ENCODE data around the gene MRPL53.
"Not testable (repeated sequence)": the region's sequence is repeated elsewhere in the genome, so short reads cannot be mapped to it uniquely, and the experiment has no call there.

The MRPL53 gene

DNA sequence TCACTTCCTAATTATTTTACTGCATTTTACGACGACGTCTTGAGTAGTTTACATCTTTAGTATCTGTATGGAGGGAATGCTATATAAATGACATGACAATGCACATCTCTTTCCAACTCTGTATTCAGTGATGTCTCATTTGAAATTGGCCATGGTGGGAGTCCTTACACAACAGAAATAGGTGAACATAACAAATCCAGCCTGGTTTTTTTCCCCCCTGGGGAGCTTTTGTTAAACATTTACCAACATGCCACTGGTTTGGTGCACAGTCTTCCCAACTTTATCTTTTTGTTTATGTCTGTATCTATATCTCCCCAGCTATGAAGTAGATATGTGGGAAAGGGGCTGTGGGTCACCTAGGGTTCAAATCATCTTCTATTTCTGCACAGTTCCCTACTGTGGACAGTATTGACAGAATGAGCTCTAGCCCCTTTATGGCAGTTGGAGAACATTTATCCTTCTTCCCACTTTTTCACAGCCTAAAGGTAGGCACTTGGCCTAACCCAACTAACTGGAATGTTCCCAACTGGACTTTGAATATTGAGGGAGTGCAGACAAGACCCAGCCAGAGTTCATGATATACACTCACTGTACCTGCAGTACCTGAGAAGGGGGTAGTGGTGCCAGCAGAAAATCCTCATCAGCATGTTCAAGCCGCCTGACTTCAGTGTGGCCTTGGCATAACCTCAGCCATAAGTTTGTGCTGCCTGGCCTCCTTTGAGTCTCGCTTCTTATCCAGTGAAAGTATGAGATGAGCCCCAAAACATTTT is 25.1 kb downstream of the MRPL53 start:
- DNase-seq = no peak

DNA sequence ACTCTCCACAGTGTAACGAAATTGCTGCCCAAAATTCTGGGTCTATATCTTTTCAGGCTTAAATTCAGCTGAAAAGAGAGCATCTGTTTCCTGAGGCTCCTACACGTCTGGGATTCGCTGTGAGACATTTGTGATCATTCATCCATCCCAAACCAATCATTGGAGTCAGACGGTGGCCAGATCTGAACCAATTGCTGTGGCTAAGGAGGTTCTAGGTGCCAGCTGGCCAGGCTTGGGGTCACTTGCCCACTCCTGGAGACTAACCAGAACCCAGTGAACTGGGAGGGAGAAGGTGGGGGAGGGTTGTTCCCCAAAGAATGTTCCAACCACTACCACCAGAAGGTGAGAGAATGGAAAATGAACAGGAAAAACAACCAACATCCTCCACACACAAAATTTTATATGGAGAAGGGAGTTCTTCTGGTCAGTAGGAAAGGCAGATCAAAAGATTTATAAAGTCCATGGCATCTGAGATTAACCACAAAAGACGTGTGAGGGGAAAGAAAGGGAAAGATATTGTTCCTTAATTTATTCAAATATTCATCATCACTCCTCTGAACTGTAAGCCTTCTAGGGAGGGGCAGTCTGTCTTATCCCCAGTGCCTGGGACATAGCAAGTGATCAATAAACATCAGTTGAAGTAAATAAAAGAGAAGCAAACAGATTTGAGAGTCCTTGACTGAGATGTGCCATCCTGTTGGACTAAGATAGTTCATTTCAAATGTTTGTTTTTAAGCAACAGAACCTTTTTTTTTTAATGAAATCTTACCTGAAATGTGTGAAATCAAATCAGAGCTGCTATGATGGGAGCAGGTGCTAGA is 27.8 kb downstream of the MRPL53 start:
- no peak for DNase-seq

DNA sequence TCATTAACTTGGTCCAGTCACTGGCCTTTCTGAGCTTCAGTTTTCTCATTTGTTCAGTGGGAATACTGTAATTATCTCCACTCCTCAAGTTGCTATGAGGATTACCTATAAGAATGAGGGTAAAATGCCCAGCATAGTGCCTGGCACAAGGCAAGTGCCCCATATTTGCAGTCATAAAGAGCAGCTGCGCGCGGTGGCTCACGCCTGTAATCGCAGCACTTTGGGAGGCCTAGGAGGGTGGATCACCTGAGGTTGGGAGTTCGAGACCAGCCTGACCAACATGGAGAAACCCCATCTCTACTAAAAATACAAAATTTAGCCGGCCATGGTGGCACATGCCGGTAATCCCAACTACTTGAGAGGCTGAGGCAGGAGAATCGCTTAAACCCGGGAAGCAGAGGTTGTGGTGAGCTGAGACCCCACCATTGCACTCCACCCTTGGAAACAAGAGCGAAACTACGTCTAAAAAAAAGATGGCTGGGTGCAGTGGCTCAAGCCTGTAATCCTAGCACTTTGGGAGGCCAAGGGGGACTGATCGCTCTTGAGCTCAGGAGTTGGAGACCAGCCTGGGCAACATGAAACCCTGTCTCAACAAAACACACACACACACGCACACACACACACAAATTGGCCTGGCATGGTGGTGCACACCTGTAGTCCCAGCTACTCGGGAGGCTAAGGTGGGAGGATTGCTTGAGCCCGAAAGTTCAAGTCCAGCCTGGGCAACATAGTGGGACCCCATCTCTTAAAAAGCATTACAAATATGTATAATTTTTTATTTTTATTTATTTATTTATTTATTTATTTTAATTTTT is 29.8 kb downstream of the MRPL53 start:
- DNase-seq = not testable (repeated sequence)

DNA sequence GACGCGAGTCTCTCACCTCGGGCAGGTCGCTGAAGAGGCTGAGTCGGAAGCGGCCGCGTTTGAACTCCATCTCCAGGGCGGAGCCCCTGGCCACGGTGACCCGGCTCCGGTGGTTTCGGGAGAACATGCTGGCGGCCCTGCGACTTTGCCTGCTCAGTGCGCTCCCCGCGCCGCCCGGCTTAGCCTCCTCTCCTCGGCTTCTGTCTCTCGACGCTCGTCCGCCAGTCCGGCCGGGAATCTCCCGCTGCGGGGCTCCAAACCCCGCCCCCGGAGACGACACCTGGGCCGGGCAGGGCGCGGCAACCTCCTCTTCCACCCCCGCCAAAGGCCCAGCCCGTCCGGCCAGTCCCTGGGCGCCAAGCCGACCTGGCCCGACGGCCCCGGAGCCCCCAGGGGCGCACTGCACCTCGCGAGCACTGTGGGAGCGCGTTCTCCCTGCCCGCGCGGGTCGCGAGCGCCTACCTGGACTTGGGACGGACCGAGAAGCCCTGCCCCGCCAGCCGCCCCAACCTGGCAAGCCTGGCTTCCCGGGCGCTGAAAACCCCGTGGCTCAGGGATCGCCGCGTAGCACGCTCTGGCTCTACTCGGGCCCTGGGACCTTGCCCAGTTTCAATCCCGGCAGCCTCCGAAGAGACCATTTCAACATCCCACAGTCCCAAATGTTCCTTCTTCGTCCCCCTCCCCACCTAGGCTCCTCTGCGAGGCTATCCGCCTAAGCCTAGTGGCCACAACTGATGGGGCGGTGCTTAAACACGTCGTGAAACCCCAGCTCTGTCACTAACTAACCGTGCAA is 30.6 kb downstream of the MRPL53 start, which contains the start of gene RTKN:
Gene RTKN (minus strand): TSS at position 248 of the 793 bp plus-strand sequence. CDS start 121 bp downstream, at position 127.
- peak; percentile 30 for DNase-seq

GRCh38 chr2:74441170-74441689 is 31.2 kb downstream of the MRPL53 start:
- DNase-seq = no peak

- peak; percentile 76 for DNase-seq
Measured at GRCh38 chr2:74440378-74441169, 31.9 kb downstream of the MRPL53 start.

DNA sequence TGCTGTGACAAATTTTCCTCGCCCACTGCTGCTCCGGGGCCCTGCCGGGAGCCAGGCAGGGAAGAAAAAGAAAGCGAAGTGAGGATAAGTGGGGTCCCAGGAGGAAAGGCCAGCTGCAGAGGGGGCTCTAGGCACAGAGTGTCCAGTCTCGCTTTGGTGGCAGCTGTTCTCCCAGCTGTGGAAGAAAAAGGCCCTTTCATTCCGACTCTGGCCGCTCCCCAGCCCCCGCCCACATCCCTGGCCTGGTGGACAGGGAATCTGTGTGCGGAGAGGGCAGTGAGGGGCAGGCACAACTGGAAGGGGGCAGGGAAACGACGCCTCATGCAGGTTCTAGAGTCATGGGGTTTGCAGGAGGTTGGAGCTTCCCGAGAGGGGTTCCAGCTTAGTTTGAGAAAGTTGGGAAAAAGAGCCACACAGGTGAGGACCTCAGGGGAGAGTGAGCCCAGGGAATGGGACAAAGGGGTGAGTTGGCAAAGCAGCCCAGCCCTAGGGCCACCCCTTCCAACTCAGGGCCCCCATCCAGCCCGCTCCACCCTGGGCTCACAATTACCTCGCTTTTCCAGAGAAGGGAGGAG is 32.6 kb downstream of the MRPL53 start:
- DNase-seq = no peak

- DNase-seq = no peak
Measured at GRCh38 chr2:74439373-74439772, 33.1 kb downstream of the MRPL53 start.

GRCh38 chr2:74438248-74438647 is 34.2 kb downstream of the MRPL53 start:
- DNase-seq = no peak

DNA sequence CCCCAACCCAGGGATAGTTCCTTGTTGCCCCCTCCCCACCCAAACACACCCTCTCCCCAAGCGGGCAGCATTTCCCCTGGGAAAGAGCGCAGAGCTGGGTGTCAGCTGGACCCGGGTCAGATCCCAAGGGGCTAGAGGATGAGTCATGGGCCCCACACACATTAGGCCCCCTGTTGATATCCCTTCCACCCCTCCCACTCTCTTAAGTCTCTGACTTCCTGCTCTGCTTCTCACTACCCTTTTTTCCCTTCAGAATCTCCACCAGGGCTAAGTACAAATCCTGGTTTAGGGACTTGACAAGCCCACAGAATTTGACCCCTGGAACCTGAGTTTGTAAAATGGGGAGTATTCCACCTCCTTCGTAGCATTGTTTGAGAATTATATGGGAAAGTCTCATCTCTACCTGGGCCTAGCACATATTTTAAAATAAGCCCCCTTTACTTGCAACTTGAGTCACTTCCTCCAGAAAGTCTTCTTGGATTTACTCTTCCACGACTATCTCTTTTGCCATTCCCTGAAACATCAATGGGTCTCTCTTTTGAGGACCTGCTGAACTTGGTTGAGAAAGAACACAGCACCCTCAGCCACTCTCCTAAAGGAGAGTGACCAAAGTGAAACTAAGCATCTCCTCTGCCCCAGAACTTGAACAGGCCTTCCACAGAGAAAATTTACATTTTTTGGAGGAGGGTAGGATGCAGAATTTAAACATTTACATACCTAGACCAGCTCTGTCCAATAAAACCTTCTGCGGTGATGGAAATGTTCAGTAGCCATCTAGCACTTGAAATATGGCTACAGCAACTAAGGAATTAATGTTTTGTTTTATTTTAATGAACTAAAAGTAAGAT is 35.4 kb downstream of the MRPL53 start:
- DNase-seq = no peak

DNA sequence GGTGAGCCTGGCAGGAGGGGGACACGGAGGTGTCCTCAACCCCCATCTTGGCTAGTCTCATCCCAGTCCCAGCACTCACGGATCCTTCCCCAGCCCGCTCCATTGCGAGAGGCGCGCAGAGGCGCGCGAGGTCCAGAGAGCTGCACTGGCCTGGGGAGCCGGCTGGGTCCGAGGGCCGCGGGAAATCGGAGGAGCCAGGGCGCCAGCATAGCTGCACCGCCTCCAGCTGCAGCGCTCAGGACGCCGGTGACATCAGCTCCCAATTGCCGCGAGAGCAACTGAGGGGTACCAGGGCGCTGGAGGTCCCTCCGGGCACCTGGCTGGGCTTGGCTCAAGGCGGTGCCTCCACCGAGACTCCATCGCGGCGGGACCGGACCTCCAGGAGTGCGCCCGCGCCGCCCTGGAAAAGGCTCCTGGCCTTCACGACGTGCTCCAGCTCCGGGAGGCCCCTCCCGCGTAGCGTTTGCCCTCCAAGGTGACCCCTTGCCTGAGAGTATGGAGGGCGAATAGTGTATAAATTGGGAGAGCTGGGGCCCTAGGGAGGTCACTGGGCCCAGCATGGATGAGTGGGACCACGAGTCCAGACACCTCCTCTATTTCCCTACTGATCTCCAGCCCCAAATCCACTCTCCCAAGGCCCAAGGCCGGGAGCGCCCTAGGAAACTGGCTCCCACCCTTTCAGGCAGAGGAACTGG is 36.2 kb downstream of the MRPL53 start:
- no peak for DNase-seq

DNA sequence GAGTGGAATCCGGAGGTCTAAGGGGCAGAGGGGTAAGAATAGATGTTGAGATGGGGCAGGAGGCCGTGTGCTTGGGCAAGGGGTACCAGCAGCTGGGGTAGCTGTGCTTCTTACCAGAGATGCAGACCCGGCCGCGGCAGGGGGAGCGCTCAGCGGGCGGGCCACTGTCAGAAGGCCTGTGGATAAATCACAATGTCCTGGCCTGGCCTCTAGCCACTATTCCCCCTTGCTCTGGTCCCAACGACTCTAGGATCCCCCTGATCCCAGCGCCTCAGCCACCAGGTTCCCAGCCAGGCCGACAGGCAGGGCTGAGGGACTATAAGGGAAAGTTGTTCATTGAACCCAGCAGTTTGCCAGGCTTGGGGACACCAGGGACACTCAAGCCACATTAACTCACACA is 42.0 kb downstream of the MRPL53 start:
- DNase-seq = no peak

- DNase-seq = no peak
Measured at GRCh38 chr2:74429487-74430451, 42.7 kb downstream of the MRPL53 start.

DNA sequence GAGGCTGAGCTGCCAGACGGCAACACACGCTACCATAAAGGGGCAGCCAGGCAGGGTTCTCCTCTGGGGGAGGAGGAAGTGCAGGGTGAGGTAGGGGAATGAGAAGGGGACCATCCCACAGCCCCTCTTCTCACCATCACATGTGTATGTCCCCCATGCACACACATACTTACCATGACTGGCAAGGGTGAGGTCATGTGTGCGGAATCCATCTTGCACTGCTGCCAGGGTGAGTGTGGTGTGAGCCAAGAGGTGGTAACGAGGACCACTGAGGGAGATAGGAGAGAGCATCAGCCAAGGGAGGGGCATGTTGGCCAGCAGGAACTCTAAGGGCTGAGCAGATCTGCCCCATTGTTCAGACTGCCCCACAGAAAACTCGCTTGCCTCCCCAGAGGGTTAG is 43.8 kb downstream of the MRPL53 start:
- no peak for DNase-seq

DNA sequence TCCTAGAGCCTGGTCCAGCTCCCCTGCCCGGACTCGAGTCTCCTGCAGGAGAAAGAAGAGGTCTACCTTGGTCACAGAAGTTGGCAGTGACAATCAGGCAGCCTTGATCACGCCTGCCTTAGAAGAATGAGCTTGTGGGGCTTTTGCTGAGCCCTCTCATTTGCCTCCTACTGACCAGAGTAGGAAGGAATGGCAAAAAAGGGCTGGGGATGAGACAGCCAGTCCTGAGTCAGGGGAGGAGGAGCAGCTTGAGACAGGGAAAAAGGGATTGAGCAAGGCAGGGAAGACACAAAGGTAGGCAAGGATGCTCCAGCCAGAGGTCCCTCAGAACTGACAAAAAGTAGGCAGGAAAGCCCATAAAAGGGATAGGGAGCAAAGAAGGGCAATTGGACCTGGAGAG is 44.9 kb downstream of the MRPL53 start:
- no peak for DNase-seq

GRCh38 chr2:74426181-74426758 is 46.2 kb downstream of the MRPL53 start:
- DNase-seq = no peak

DNA sequence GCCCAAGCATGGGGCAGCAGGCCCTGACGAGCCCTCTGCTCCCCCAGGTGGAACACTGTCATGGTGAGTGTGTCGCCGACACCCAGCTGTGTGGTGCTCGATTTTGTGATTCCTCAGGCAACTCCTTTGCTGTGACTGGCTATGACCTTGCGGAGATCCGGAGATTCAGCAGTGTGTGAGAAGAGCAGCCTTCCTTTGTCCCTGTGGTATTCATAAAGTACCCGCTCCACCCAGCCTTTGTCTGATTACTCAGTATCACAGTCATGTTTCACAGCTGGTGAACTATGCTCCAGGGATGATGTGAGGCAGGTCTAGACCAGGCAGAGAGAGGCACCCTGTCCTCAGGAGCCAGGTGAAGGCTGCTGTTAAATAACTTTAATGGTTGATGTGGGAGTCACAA is 47.0 kb downstream of the MRPL53 start:
- DNase-seq = no peak

- no peak for DNase-seq
Measured at GRCh38 chr2:74424995-74425406, 47.5 kb downstream of the MRPL53 start.

All from hematopoietic multipotent progenitor cell treated with erythropoietin and hydrocortisone succinate and interleukin-3 and kit ligand, for 6 days (in vitro differentiated cells).